Cardiac fibroblast (primary cell): ENCODE measurements around the gene ZNF23.

ENCODE experiments used
- DNase-seq, 2 donors: peaks; one replicate each; pipeline versions ENCODE4 v3.0.0 to v3.0.0-alpha.2; 2010; ENCODE audit warnings: low read depth in 2 of 2
- H3K4me3 ChIP-seq, 2 donors: replicated peaks in 1 of 2; 1 replicate in 1 of 2; 2 replicates in 1 of 2; pipeline ENCODE4 v1.5.1; 2011; ENCODE audit warnings: low read depth in 2 of 2, low read length in 2 of 2, mild to moderate bottlenecking in 2 of 2, moderate library complexity in 1 of 2
- TF ChIP-seq, protein P1 (sequence below): IDR thresholded peaks from one replicate; pipeline ENCODE4 v1.5.1; 2011; ENCODE audit warnings: low read depth, mild to moderate bottlenecking, low read length, inconsistent platforms

Gene ZNF23

GRCh38 chr16:71459510-71459909, 2.5 kb downstream of the ZNF23 start:
- no peak overlapping the region for H3K4me3 ChIP-seq
- DNase-seq, result no peak
- TF ChIP-seq, protein P1, sequence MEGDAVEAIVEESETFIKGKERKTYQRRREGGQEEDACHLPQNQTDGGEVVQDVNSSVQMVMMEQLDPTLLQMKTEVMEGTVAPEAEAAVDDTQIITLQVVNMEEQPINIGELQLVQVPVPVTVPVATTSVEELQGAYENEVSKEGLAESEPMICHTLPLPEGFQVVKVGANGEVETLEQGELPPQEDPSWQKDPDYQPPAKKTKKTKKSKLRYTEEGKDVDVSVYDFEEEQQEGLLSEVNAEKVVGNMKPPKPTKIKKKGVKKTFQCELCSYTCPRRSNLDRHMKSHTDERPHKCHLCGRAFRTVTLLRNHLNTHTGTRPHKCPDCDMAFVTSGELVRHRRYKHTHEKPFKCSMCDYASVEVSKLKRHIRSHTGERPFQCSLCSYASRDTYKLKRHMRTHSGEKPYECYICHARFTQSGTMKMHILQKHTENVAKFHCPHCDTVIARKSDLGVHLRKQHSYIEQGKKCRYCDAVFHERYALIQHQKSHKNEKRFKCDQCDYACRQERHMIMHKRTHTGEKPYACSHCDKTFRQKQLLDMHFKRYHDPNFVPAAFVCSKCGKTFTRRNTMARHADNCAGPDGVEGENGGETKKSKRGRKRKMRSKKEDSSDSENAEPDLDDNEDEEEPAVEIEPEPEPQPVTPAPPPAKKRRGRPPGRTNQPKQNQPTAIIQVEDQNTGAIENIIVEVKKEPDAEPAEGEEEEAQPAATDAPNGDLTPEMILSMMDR, result no peak

- DNase-seq, result no peak
- H3K4me3 ChIP-seq, result no peak overlapping the region
- TF ChIP-seq, protein P1, result no peak
Observed at GRCh38 chr16:71456801-71457200, 5.2 kb downstream of the ZNF23 start.

DNA sequence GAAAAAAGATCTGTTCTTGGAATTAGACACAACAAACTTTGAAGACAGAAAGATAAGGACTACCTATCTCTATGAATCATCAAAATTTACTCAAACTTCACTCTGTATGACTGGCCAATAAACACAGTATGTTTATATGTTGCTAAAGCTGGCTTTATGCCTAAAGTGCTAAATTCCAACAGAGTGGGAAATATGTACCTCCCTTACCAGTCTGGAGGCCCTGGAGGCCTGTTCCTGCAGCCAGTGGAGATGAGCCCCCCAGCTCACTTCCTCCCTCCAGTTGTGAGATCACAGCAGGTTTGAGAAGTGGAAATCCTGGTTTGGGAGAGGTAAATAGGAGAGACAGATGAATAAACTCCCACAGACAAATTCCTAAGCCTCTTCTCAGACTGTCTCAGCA, 9.0 kb downstream of the ZNF23 start:
- DNase-seq, result no peak
- H3K4me3 ChIP-seq, result no peak overlapping the region
- TF ChIP-seq, protein P1, result no peak

- no peak overlapping the region for H3K4me3 ChIP-seq
- TF ChIP-seq, protein P1, result no peak
Observed at GRCh38 chr16:71449020-71449419, 13.0 kb downstream of the ZNF23 start.

DNA sequence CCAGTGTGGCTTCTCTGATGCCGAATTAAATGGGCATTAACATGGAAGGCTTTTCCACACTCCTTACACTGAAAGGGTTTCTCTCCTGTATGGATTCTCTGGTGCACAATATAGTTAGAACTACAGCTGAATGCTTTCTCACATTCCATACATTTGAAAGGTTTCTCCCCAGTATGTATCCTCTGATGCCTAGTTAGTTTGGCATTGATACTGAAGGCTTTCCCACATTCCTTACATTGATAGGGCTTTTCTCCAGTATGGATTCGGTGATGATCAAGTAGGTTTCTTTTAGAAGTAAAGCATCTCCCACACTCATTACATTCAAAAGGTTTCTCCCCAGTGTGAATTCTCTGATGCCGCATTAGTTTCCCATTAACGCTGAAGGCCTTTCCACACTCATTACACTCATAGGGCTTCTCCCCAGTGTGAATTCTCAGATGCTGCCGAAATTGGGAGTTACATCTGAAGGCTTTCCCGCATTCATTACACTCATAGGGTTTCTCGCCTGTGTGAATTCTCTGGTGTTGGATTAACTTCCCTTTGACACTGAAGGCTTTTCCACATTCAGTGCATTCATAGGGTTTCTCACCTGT, 13.7 kb downstream of the ZNF23 start:
- TF ChIP-seq, protein P1, result no peak
- DNase-seq, result no peak
- H3K4me3 ChIP-seq, result no peak overlapping the region

More at GRCh38 chr16:71449020-71449419, 13.0 kb downstream of the ZNF23 start:
- DNase-seq, result no peak

GRCh38 chr16:71443714-71444113, 18.3 kb downstream of the ZNF23 start:
- no peak overlapping the region for H3K4me3 ChIP-seq
- DNase-seq, result no peak
- TF ChIP-seq, protein P1, result no peak

DNA sequence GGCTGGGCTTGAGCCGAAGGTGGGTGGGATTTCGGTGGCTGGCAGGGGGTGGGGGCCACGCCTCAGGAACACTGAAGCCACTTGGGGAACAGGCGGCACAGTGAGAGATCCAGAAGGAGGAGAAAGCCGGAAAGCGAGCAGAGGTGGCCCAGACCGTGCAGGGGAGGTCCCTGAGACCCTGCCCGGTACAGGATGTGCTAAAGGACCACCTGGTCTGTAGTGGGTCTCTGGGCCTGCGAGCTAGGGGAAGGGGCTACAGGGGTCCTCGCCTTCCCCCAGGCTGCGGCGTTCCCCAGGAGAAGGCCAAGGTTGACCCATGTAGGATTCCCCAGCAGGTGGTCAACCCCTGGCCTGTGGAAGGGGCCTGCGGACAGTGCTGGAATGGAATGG, 20.0 kb downstream of the ZNF23 start, which contains the start of gene TLE7:
Gene TLE7, minus strand, starts transcription at position 4 of the 390 bp plus-strand sequence. CDS start 8,730 bp downstream, outside the sequence.
- no peak within 1 kb of the TSS for H3K4me3 ChIP-seq
- TF ChIP-seq, protein P1, result no peak
- DNase-seq, result no peak
